MCF 10A (cell line): ENCODE data around the gene IL17RA. TPM values are rescaled to one million over a fixed set of nuclear protein-coding genes. Genes with fewer than 3 reads are reported as not detected.
A peak's percentile ranks its signal among the peaks of the same experiment; 100 is the strongest.

ENCODE experiments used
- BruUV-seq: library from RNA; stranded (reverse); fragments of 400-500 nt; replicated peaks from 2 replicates; lab custom pipeline; 2021; lab: Mats Ljungman, UMichigan
- CTCF ChIA-PET: fragments of 300-600 bp; sonication (Branson Sonifier 250); formaldehyde crosslinking; extraction: SDS; loops from one replicate; lab custom pipeline; 2021; ENCODE audit warnings: antibody characterized with exemption, inconsistent platforms; lab: Yijun Ruan, JAX
- POLR2A ChIA-PET: fragments of 300-600, 350-650 bp; sonication (Branson Sonifier 250); formaldehyde crosslinking; extraction: SDS; loops from one replicate; lab custom pipeline; 2020; ENCODE audit warnings: antibody characterized with exemption, inconsistent platforms; lab: Yijun Ruan, JAX
- DNase-seq: peaks from one replicate; pipeline ENCODE4 v3.0.0-alpha.2; 2018; ENCODE audit not compliant: unreplicated experiment
- H3K27ac Mint-ChIP-seq: one replicate; pipeline ENCODE4 v1.8.0; 2022; ENCODE audit warnings: mild to moderate bottlenecking, low read depth, mixed read lengths; ENCODE audit not compliant: unreplicated experiment
- H3K27me3 Mint-ChIP-seq: one replicate; pipeline ENCODE4 v1.8.0; 2022; ENCODE audit warnings: mixed read lengths; ENCODE audit not compliant: insufficient read depth, unreplicated experiment
- H3K36me3 Mint-ChIP-seq: one replicate; pipeline ENCODE4 v1.8.0; 2022; ENCODE audit warnings: mild to moderate bottlenecking, moderate library complexity, mixed read lengths; ENCODE audit not compliant: insufficient read depth, unreplicated experiment
- H3K4me1 Mint-ChIP-seq: one replicate; pipeline ENCODE4 v1.8.0; 2022; ENCODE audit warnings: mixed read lengths; ENCODE audit not compliant: insufficient read depth, unreplicated experiment
- H3K4me3 Mint-ChIP-seq: one replicate; pipeline ENCODE4 v1.8.0; 2022; ENCODE audit warnings: mild to moderate bottlenecking, moderate library complexity, mixed read lengths; ENCODE audit not compliant: unreplicated experiment
- H3K9me3 Mint-ChIP-seq: one replicate; pipeline ENCODE4 v1.8.0; 2022; ENCODE audit warnings: mixed read lengths; ENCODE audit not compliant: unreplicated experiment
- CTCF ChIP-seq: fragments of 200-600 bp; IDR thresholded peaks from one replicate; pipeline ENCODE4 v1.8.0; 2022; ENCODE audit warnings: antibody characterized with exemption, mild to moderate bottlenecking; ENCODE audit not compliant: unreplicated experiment
- intact Hi-C: fragments of 100-400 bp; cut with micrococcal nuclease; formaldehyde crosslinking; loops from 2 replicates; pipeline ENCODE4 v1.14.1; 2022
- total RNA-seq: library from RNA; stranded (reverse); gene quantifications from 2 replicates; pipeline ENCODE4 v1.2.3, GENCODE V29; 2022

IL17RA gene
- total RNA-seq, 1 experiment from 2014 or later: 11.5 TPM

GRCh38 chr22:17137170-17137569 lies 52.4 kb downstream of the IL17RA start:
- no peaks in the 10 kb centered on the region for H3K27me3 Mint-ChIP-seq
- no peak for TF ChIP-seq CTCF
- intact Hi-C loops: no loop called here
- H3K36me3 Mint-ChIP-seq: peaks cover 39% of the 10 kb centered on the region
- no peaks in the 10 kb centered on the region for H3K4me1 Mint-ChIP-seq
- no peak overlapping the region for H3K4me3 Mint-ChIP-seq
- H3K9me3 Mint-ChIP-seq: no peaks in the 10 kb centered on the region
- BruUV-seq: no TSS peak
- ChIA-PET CTCF (no interaction called here), POLR2A (interaction anchor here (0.6 to 0.9 kb wide), 2 partner anchors 15 to 44 kb away, joined by 3 read pairs; no protein-coding TSS in a partner anchor)
- H3K27ac Mint-ChIP-seq: no peak overlapping the region
- DNase-seq: no peak

DNA sequence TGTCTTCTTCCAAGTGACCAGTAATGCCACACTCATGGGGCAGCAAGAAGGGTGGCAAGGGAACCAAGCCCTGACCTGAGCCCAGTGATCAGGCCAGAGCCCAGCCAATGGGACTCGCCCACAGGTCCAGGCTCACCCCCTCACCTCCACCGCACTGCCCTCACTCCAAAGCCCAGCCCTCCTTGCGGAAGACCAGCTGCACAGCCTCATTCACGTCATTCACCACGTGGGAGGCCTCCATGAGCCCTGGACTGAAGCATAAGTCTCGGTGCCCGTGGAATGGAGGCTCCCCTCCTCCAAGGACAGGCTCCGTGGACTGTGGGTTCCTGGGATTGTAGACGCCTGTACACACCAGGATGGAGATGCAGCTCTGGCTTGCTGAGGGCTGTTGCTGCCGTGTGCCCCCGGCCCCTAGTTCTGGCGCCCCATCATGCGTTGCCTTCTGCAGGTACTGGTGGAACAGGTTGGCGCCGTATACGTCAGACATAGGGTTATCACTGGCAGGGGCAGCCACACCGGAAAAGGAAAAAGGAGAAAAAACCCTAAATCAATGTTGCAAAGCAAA lies 53.1 kb downstream of the IL17RA start:
- no peak overlapping the region for H3K4me3 Mint-ChIP-seq
- no peaks in the 10 kb centered on the region for H3K9me3 Mint-ChIP-seq
- H3K27me3 Mint-ChIP-seq: no peaks in the 10 kb centered on the region
- CTCF ChIA-PET: no interaction called here
- peaks cover 47% of the 10 kb centered on the region for H3K36me3 Mint-ChIP-seq
- no peaks in the 10 kb centered on the region for H3K4me1 Mint-ChIP-seq
- intact Hi-C loops: no loop called here
- no peak for DNase-seq
- H3K27ac Mint-ChIP-seq: no peak overlapping the region
- POLR2A ChIA-PET: interaction anchor here (0.9 kb wide), 1 partner anchor 15 kb away, joined by 3 read pairs; no protein-coding TSS in a partner anchor
- TSS peak; percentile 58 for BruUV-seq
- no peak for TF ChIP-seq CTCF

DNA sequence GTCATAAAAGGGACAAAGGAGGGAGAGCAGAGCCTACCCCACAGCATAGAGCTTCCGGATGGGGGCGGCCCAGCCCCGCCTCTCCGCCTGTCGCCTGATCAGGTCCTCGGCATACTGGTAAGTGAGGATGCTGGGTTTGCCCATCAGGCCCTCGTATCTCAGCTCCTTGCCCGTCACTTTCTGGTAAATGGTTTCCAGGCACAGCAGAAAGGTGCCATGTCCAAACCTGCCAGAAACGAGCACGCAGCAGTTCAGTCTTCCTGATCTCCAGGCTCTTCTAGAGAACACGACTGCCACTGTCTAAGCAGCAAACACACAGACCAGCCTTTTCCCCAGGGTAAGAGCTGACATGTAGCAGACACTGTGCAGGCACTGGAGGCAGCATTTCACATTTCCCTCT lies 53.7 kb downstream of the IL17RA start:
- intact Hi-C loops: no loop called here
- H3K27me3 Mint-ChIP-seq: no peaks in the 10 kb centered on the region
- H3K9me3 Mint-ChIP-seq: no peaks in the 10 kb centered on the region
- CTCF ChIA-PET: interaction anchor here (0.6 to 1.6 kb wide), 2 partner anchors 19 to 33 kb away, joined by 3 to 4 read pairs; no protein-coding TSS in a partner anchor
- no peak overlapping the region for H3K27ac Mint-ChIP-seq
- BruUV-seq: no TSS peak
- H3K36me3 Mint-ChIP-seq: peaks cover 53% of the 10 kb centered on the region
- no peak overlapping the region for H3K4me3 Mint-ChIP-seq
- no peak for TF ChIP-seq CTCF
- POLR2A ChIA-PET: interaction anchor here (0.6 kb wide), 1 partner anchor 32 kb away, joined by 3 read pairs; no protein-coding TSS in a partner anchor
- H3K4me1 Mint-ChIP-seq: no peaks in the 10 kb centered on the region
- no peak for DNase-seq

DNA sequence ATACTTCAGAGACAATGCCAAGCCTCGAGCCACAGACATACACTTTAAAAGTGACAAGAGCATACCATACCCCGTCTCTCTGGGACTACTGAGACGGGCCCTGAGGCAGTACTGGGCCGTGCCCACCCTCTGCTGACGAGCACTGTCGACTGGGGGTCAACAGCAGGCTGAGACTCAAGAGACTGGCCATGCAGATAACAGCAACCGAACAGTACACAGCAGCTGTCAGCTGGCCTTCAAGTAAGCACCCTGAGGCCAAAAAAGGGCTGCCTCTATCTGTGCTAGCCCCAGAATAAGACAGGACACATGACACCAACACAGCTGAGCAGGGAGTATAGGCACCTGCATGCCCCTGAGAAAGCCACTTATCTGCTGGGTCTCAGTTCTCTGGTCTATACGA lies 55.2 kb downstream of the IL17RA start:
- Mint-ChIP-seq H3K27ac (no peak overlapping the region), H3K27me3 (no peaks in the 10 kb centered on the region), H3K4me3 (no peak overlapping the region), H3K4me1 (no peaks in the 10 kb centered on the region), H3K9me3 (no peaks in the 10 kb centered on the region), H3K36me3 (peaks cover 68% of the 10 kb centered on the region)
- no TSS peak for BruUV-seq
- no peak for TF ChIP-seq CTCF
- CTCF ChIA-PET: interaction anchor here (0.6 to 1.6 kb wide), 3 partner anchors 16 to 334 kb away, joined by 3 to 6 read pairs (median 4); no protein-coding TSS in a partner anchor
- intact Hi-C loops: no loop called here
- POLR2A ChIA-PET: no interaction called here
- no peak for DNase-seq
